22Rv1 (cell line): Measurements from ENCODE around the gene GAREM1.
A peak's percentile ranks its signal among the peaks of the same experiment; 100 is the strongest.

Experiments used
- H3K27ac ChIP-seq: fragments of 450-650 bp; 2 replicates; pipeline ENCODE4 v1.5.1; 2017
- ZFX ChIP-seq: fragments of 450-650 bp; IDR thresholded peaks from 2 replicates; pipeline ENCODE4 v1.6.1; 2017; ENCODE audit warnings: antibody characterized with exemption, borderline replicate concordance
- TF ChIP-seq, protein P1 (sequence below): fragments of 450-650 bp; IDR thresholded peaks from 2 replicates; pipeline ENCODE4 v1.5.1; 2017; ENCODE audit warnings: mild to moderate bottlenecking

GAREM1 gene

DNA sequence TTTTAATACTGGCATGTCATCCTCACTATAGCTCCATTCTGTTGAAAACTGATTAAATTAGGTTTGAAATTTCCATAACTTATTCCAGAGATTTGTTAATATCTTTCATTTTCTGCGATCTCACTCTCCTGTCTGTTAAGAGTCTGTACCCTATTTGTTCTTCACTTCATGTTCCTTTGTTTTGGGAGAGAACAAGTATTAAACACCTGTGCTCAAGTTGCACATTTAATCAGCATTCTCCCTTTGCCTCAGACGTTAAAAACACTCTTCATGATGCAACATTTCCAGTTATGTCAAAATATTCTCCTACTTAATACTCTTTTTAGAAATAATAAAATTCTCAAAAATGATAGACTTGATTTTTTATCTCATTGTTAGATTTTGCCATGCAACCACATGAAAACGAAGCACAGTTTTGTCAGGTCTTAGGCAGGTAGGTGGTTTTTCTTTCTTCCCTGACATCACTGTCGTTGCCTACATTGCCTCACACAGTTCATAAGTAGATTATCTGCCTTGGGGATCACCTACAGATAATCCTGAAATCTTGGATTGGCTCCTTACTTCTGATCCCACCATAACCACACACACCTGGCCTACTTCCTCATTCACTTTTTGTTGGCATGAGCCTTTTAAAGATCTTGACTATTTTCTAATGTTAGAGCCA, 109.9 kb downstream of the GAREM1 start:
- TF ChIP-seq ZFX, result no peak
- TF ChIP-seq, protein P1, sequence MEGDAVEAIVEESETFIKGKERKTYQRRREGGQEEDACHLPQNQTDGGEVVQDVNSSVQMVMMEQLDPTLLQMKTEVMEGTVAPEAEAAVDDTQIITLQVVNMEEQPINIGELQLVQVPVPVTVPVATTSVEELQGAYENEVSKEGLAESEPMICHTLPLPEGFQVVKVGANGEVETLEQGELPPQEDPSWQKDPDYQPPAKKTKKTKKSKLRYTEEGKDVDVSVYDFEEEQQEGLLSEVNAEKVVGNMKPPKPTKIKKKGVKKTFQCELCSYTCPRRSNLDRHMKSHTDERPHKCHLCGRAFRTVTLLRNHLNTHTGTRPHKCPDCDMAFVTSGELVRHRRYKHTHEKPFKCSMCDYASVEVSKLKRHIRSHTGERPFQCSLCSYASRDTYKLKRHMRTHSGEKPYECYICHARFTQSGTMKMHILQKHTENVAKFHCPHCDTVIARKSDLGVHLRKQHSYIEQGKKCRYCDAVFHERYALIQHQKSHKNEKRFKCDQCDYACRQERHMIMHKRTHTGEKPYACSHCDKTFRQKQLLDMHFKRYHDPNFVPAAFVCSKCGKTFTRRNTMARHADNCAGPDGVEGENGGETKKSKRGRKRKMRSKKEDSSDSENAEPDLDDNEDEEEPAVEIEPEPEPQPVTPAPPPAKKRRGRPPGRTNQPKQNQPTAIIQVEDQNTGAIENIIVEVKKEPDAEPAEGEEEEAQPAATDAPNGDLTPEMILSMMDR, result no peak
- no peak overlapping the region for H3K27ac ChIP-seq

DNA sequence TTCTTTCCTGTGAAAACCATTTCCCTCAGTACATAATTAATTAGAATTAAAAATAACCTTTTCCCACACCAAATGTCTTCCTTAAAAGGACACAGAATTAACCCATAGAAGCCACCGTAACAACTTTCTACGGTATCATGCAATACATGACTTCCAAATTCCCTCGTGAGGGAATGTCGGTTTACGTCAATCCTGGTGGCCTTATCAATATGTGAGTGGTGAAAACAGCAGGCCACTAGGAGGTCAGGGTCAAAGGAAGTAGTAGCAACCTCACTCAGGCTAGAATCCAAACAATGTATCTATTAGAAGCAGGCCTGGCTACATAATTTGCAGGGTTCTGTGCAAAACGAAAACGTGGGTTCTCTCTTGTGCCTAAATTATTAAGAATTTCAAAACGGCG, 112.2 kb downstream of the GAREM1 start:
- no peak for TF ChIP-seq ZFX
- TF ChIP-seq, protein P1, result no peak
- no peak overlapping the region for H3K27ac ChIP-seq

DNA sequence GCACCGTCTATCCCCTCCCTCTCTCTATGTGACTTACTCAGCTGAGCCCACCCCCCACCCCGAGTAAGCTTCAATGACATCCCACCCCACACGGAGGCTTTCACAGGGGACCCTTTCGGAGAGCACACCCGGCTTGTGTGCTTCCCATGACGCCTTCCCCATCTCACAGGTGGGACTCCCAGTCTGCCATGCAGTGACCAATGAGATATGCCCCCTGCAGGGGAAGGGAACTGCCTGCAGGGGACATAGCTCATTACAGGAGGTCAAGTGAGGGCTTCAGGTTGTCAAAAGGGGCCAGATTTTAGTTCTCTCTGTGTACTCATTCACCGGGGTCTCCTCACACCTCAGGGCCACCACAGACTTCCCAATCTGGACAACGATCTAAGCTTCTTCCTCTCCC, 112.6 kb downstream of the GAREM1 start:
- TF ChIP-seq, protein P1, result peak; percentile 25; the same call in 1 of the 2 replicates
- no peak for TF ChIP-seq ZFX
- H3K27ac ChIP-seq, result no peak overlapping the region

DNA sequence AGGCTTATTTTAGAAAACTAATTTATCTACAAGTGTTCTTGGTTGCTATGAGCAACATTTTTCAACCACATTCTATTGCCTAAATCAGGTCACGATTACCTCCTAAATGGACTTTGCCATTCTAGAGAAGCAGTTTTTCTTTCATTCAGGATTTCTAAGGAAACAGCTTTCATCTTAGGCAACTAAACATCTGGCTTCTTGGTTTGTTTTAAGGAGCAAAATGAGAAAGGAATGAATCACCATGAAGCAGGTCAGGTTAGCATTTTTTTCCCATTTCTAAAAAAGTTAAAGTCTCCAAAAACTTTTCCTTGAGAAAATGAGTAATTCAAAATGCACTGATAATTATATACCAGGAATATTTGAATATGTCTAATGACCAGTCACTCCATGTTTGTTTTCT, 114.8 kb downstream of the GAREM1 start:
- no peak overlapping the region for H3K27ac ChIP-seq
- TF ChIP-seq, protein P1, result no peak
- no peak for TF ChIP-seq ZFX

DNA sequence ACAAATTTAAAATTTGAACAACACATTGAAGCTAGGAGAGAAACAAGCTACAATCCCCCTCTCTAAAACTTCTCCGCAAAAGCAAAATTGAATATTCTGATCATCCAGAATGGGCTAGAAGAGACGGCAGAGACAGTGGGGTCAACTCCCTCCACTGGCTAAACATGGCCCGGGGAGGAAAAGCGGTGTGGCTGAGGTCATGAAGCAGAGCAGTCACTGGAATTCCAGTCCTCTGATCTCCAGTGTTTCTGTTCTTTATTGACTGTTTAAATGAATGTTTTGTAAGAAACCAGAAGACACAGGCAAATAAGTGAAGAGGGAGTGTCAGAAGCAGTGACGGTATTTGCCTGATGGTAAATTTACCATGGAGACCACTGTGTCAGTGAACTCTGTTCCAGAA, 116.2 kb downstream of the GAREM1 start:
- H3K27ac ChIP-seq, result no peak overlapping the region
- no peak for TF ChIP-seq ZFX
- TF ChIP-seq, protein P1, result no peak

DNA sequence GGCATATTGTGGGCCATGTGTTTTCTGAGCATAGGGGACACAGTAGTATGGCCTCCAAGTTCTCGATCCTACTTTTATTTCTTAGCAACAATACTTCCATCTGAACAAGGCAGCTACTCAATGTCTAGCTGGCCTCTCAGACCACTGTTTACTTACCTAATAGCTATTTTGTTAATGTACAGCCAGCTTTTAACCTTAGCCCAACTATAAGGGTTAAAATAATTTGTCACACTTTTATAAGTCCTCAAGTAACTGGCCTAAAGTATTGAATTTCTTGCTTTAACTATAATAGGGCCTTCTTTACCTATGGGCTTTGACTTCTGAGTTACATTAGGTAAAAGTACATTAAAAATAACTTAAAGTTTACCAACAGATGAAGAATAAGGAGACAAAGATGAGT, 117.4 kb downstream of the GAREM1 start:
- no peak for TF ChIP-seq ZFX
- H3K27ac ChIP-seq, result no peak overlapping the region

DNA sequence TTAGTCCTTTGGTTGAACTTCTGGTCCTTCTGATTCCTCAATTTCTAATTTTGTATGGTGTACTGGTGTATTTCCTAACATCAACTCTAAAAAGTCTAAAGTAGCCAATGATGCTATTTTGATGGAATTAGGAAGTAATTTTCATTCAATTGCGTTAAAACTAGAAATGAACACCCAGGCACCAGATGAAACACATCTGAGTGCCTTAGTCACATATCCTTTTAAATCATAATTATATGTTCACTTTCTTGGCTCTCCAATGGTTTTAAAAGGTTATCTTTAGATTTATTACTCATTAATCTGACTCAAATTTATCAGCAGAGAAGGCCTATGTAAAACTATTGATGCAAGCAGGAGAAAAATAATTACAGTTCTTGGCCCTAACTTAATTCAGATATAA, 119.7 kb downstream of the GAREM1 start:
- no peak overlapping the region for H3K27ac ChIP-seq
- TF ChIP-seq ZFX, result no peak
- TF ChIP-seq, protein P1, result no peak
